ENCODE results near the gene MPHOSPH8.

Gene MPHOSPH8

DNA sequence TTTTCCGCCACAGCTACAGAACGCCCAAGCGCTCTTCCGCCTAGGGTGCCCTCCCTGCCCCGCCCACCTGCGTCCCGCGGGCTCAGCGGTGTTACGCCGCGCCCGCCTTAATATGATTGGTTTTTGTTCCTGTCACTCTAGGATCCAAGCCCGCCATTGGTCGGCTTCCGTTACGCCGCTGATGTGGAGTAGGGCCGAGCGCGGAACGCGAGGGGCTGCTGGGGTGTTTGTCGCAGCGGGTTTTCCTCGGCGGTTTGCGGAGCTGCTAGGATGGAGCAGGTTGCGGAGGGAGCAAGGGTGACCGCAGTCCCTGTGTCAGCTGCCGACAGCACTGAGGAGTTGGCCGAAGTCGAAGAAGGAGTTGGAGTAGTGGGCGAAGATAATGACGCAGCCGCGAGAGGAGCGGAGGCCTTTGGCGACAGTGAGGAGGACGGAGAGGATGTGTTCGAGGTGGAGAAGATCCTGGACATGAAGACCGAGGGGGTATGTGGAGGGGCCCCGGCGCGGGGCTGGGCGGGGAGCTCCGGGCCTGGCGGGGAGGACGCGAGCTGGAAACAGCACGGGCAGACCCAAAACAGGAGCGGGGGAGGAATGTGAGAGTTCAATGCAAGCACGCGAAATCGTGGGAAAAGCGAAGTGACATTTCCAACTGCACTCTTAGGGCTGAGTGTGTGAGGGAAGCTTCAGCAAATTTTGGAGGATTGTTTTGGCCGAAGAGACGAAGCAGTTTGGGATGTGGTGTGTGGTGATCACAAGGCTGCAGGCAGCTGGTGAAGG is at the start of gene MPHOSPH8:
TSS of gene MPHOSPH8 (plus strand) at position 181 of the 777 bp plus-strand sequence. CDS start at position 271, 90 bp downstream.
- peak; percentile 98 for DNase-seq

DNA sequence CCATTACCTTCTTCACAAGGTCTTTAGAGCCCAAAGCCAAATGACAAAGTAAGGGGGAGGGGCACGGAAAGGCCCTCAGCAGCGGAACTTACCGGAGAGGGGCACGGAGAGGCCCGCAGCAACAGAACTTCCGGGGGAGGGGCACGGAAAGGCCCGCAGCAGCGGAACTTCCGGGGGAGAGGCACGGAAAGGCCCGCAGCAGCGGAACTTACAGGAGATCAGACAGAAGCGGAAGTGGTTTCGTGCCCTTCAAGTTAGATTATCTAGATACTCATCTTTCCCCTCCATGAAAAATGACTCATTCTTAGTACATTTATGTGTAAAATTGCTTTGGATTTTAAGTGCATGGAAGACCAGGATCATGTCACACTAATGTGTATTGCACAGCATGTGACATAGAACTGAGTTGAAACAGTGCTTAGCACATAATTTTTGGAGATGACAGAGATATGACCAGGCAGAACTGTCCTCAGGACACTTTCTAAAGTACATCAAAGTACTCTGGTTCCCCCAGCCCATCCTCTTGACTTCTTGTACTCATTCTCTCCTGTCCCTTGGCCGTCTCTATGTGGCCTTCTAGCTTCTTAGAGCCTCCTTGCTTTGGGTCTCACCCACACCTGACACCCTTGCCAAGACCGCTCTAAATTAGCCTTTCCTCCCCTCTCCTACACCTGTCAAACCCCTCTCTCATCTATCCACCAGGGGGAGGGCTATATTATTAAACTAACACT is 46.4 kb upstream of the MPHOSPH8 start:
- DNase-seq, result peak; percentile 86

- peak; percentile 82 for DNase-seq
These were observed 45.7 kb upstream of the MPHOSPH8 start for GRCh38 chr13:19587635-19588300.

DNA sequence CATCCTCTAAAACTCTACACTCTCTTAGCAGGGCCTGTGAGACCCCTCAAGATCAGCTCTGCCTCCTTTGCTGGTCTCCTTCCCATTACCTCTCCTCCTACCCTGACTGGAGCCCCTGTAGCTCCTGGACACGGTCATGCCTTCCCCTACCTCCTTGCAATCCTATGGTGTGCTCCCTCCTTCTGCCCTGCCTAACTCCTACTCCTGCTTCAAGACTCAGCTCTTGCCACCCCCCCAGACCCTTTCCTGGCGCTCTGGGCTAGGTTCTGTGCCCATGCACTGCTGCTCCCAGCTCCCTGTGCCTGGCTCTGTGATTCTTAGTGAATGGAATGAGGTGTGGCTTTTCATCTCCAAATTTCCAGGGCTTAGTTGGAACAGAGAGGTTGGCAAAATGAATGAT is 44.1 kb upstream of the MPHOSPH8 start:
- DNase-seq, result no peak

- no peak for DNase-seq
These were observed 43.0 kb upstream of the MPHOSPH8 start for GRCh38 chr13:19590423-19590822.

DNA sequence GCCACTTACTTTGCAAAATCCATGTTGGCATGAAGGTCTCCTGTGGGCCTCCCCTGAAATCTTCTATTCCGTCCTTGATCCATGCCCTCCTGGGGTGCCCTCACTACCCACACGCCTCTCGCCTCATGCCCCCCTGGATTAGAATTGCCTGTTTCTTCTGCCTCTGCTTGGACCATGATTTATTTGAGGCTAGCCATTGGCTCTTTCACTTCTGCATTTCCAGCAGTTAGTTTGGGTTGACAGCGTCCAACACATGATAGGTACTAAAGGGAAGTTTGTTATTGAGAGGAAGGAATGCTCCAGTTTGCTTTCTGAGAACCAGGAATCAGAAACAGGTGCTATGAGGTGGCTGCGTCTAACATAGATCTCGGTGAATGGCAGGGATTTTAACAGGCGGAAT is 41.6 kb upstream of the MPHOSPH8 start:
- DNase-seq, result no peak

- no peak for DNase-seq
These were observed 40.7 kb upstream of the MPHOSPH8 start for GRCh38 chr13:19592657-19593180.

DNA sequence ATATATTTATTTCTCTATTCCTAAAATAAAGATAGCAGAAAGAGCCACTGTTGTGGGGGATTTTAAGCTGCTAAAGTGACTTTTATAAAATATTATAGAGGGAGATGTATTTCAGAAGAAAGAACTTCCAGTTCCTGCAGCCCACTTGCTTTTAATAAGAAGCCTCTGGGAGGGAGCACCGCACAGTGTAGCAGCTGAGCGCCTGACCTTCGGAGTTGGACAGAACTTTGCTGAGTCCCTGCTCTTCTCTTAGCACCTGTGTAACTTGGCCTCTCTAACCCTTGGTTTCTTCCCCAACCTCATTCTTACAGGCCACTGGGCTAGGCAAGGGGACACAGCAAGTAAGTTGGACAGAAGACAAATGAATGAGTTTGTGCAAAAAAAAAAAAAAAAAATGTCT is 37.4 kb upstream of the MPHOSPH8 start:
- DNase-seq, result no peak

GRCh38 chr13:19596960-19597361 is 36.5 kb upstream of the MPHOSPH8 start:
- no peak for DNase-seq

DNA sequence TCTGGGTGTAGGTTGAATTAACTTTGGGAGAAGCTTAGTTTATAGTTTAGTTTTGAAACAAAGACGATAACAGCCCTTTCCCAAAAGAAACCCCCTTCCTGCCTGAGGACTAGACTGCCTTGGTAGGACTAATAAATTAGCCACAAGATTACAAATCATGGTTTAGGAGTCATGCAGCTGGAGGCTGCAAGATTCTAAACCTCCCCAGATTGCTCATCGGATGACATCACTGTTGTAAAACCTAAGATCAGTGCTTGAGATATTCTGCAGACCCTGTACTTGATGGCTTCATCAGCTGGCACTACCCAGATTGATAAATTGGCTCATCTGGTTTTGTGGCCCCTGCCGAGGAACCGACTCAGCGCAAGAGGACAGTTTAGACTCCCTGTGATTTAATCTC is 35.9 kb upstream of the MPHOSPH8 start:
- DNase-seq, result no peak

DNA sequence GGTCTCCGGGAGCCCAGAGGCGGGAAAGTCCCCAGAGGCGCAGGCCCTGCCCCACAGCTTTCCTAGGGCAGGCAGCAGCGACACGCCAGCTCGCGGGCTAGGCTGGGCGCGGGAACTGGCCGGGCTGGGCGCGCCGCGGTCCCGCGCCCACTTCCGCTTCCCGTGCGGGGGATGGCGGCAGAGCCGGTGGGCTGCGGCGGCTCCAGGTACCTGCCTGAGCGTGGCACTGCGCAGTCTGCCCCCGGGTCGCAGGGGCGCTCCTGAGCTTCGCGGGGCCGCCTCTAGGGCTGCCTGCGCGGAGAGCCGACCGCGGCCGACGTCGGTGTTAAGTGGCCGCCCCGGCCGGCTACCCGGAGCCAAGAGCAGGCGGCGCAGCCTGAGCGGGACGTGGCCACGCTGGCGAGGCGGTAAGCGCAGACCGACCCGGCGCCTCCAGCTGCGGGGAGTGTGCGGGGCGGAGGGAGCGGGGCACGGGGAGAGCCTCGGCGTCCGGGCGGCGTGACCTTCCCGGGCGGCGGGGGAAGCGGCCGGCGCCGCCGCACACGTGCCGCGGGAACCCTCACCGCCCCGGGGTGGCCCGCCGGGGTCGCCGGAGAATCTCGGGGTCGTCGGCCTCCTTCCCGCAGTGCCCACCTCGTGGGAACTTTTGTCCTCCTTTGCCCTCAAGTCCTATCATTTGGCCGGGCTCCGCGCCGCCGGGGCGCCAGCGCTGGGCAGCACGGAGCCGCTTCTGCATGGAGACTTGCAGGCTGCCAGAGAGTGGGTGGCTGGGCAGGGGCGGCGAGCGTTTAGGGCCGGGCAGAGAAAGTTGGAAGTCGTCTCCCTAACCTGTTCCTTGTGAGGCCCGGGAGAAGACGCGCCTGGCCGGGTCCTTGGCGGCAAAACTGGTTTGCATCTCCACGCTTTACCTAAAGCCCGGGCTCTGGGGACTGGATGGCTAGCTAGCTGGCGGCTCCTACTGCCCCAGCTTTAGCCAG is 31.4 kb upstream of the MPHOSPH8 start:
- DNase-seq, result peak; percentile 70

DNA sequence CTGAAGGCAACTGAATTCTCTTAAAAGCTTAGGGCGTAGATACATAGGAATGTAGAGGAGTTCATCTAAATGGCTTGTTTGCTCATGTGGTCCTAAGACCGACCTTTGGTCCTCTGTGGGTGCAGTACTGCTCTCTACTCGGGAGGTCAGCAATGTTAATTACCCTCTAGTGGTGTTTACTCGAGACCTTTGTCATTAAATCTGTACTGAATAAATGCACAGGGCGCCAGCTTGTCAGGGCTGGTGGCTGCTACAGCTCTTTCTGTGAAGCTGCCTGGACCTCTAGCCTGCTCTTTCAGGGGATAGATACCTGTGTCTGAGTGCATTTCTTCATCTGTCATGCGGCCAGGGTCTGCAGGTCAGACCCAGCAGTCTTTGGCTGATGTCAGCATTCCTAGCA is 29.2 kb upstream of the MPHOSPH8 start:
- DNase-seq, result no peak

DNA sequence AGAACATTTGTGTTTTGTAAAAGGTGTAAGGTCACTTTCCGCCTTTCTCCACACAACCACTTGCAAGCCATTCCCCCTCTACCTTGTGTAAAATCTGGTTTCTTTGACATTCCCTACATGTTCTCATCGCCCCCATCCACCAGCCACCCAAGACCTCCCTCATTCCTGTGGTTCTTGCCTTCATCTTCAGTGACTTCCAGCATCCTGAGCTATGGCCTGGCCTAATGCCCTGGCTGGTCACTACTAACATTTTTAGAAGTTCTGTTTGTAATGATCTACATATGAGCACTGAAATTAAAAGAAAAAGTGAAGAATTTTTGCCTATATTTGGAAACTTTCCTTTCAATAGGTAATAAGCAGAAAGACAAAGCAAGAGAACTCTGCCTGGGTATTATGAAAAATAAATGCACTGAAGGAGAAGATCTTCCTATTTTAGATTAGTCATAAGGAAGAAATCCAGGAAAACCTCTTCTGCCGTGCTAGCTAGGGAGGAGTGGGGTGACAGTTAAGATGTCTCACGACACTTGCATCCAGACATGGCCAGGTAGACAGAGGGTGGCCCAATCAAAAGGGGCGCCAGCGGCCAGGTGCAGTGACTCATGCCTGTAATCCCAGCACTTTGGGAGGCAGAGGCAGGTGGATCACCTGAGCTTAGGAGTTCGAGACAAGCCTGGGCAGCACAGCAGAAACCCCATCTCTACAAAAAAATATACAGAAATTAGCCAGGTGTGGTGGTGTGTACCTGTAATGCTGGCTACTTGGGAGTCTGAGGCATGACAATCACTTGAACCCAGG is 28.1 kb upstream of the MPHOSPH8 start:
- no peak for DNase-seq

DNA sequence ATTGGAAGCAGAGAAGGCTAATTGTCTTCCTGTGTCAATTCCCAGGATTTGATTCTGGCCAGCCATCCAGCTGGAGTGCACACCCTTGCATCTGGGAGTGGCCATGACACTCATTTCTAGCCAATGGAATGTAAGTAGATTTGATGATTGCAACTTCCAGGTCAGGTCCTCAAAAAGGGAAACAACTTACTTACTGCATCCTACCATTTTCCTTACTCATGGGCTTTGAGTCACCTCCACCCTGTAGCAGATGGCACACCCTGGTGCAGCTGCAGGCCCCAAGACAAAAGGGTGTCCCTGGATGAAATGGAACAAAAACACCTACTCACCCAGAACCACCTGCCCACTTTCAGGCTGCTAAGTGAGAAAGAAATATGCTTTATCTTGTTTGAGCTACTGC is 27.3 kb upstream of the MPHOSPH8 start:
- DNase-seq, result peak; percentile 12

GRCh38 chr13:19606737-19607136 is 26.7 kb upstream of the MPHOSPH8 start:
- peak; percentile 22 for DNase-seq

GRCh38 chr13:19607523-19608078 is 25.9 kb upstream of the MPHOSPH8 start:
- no peak for DNase-seq

- peak; percentile 73 for DNase-seq
These were observed 14.5 kb upstream of the MPHOSPH8 start for GRCh38 chr13:19618977-19619376.

DNA sequence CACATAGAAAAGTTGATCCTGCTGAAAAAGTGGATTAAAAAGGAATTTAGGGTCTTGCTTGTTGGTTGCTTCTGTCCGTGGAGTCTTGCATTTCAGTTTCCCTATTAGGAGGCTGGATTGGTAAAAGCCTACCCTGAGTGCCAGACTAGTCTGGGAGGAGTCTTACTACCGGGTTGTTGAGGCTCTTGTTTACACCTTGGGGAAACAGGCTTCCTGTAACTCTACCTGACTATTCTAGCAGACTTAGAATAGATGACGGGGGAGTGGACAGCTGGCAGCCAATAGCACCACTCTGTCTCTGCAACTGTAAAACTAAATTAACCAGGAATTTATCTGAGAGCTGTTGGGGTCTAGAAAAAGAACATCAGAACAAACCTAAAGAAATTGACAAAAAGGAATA is 11.3 kb upstream of the MPHOSPH8 start:
- DNase-seq, result no peak

DNA sequence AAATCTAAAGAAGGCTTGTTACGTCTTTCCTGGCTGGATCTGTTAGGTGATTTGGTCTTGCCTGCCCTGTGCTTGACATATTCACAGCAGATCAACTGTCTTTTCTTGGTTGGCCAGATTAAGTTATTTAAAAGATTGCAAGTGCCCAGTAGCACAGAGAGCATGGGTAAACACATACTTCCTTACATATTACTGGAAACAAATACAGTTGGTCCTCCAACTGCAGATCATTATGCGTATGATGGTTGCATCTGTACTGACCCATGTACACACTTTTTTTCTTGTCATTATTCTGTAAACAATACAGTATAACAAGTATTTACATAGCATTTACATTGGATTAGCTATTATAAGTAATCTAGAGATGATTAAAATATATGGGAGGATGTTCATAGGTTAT is 9.2 kb upstream of the MPHOSPH8 start:
- no peak for DNase-seq

GRCh38 chr13:19632915-19633478 is 462 bp upstream of the MPHOSPH8 start:
- no peak for DNase-seq

- DNase-seq, result peak; percentile 58
These were observed 839 bp downstream of the MPHOSPH8 start for GRCh38 chr13:19634256-19634740.

Measured in hematopoietic multipotent progenitor cell treated with erythropoietin and hydrocortisone succinate and interleukin-3 and kit ligand, for 6 days (in vitro differentiated cells).